ENCODE results near the gene KRT78. TPM values are rescaled to one million over a fixed set of nuclear protein-coding genes. Genes with fewer than 3 reads are reported as not detected.

Gene KRT78
- total and polyA plus RNA-seq, 2 of the 13 experiments (the other 11 are each of a cell fraction or from before 2014, with no cell fraction given): not detected

- TF ChIP-seq PITX1 (CRISPR knock-in tag; IDR thresholded peaks at IDR 0.05): no peak
- TF ChIP-seq ZNF354B (CRISPR knock-in tag; IDR thresholded peaks at IDR 0.05): no peak
Observed at GRCh38 chr12:52878507-52879393, 30.0 kb upstream of the KRT78 start (continued).

GRCh38 chr12:52877242-52877641 lies 28.4 kb upstream of the KRT78 start:
- ChIA-PET POLR2A (no interaction called here), CTCF (ENCODE audit: low intra/inter-chr PET ratio, low total read pairs) (no interaction called here)
- no peaks in the 10 kb centered on the region for H4K20me1 ChIP-seq (ENCODE audit: insufficient read depth, low read length)
- peaks cover 50% of the 10 kb centered on the region for H3K4me1 ChIP-seq (ENCODE audit: insufficient read depth, low read length)
- no peak overlapping the region for H3K27ac ChIP-seq (ENCODE audit: extremely low read length, insufficient read depth, low read length)
- H2AFZ ChIP-seq (ENCODE audit: low read length): no peak overlapping the region
- no TSS peak for BruUV-seq (replicated peaks)
- in situ Hi-C loops (cut with HindIII; ENCODE audit: extremely low pct_ligation_motif_present, low pct_unique_long_range_greater_than_20kb): loop anchor here (5.0 kb wide), 2 partner anchors 490 to 730 kb away; partner anchors contain the start of gene KRT84
- intact Hi-C loops (cut with micrococcal nuclease; ENCODE audit: unreplicated experiment): no loop called here
- H3K36me3 ChIP-seq (replicated peaks in 1 of 2; ENCODE audit: control insufficient read depth in 1 of 2, insufficient read depth in 2 of 2, low read length in 2 of 2): no peaks in the 10 kb centered on the region
- H3K79me2 ChIP-seq (ENCODE audit: insufficient read depth, low read length): no peaks in the 10 kb centered on the region
- H3K9ac ChIP-seq (ENCODE audit: insufficient read depth, low read depth, low read length): no peak overlapping the region
- H3K27me3 ChIP-seq (ENCODE audit: control insufficient read depth in 1 of 2, insufficient read depth in 2 of 2, low read length in 2 of 2): peaks cover 1 to 21% of the 10 kb centered on the region in 2 experiments; a peak in 3 of 5 replicates
- H3K4me3 ChIP-seq (replicated peaks in 1 of 3; ENCODE audit: insufficient read depth in 1 of 3, low read depth in 2 of 3, low read length in 3 of 3): no peak overlapping the region
- DNase-seq (ENCODE audit: low spot score) (no peak), FAIRE-seq (no peak), ATAC-seq (no peak)
- 26% methylated on average over 3 of the region's 3 CpGs for WGBS (ENCODE audit: low lambda C conversion rate)
- no peaks in the 10 kb centered on the region for H3K9me3 ChIP-seq (ENCODE audit: low read length)
- H3K4me2 ChIP-seq (ENCODE audit: low read depth, low read length): no peak overlapping the region
- TF ChIP-seq ZNF574 (CRISPR knock-in tag; IDR thresholded peaks at IDR 0.05): no peak
- no peak for TF ChIP-seq RARA (CRISPR knock-in tag; IDR thresholded peaks at IDR 0.05)
- TF ChIP-seq EZH2 (conservative IDR thresholded peaks at IDR 0.05; ENCODE audit: low read depth, low read length): no peak
- TF ChIP-seq RCOR2 (CRISPR knock-in tag; IDR thresholded peaks at IDR 0.05): no peak
- no peak for TF ChIP-seq PLRG1 (conservative IDR thresholded peaks at IDR 0.05)
- no peak for TF ChIP-seq MEIS1 (CRISPR knock-in tag; IDR thresholded peaks at IDR 0.05; ENCODE audit: borderline replicate concordance)
- TF ChIP-seq PATZ1 (CRISPR knock-in tag; IDR thresholded peaks at IDR 0.05): no peak
- TF ChIP-seq MIER2 (CRISPR knock-in tag; IDR thresholded peaks at IDR 0.05): no peak
- TF ChIP-seq ZNF687 (CRISPR knock-in tag; IDR thresholded peaks at IDR 0.05): no peak
